ENCODE measurements around the gene SMCHD1.
"Not testable (repeated sequence)": the region's sequence is repeated elsewhere in the genome, so short reads cannot be mapped to it uniquely, and the experiment has no call there.

The SMCHD1 gene

GRCh38 chr18:2851771-2852170 lies 196.2 kb downstream of the SMCHD1 start:
- H3K27ac ChIP-seq (replicated peaks), result no peak overlapping the region

DNA sequence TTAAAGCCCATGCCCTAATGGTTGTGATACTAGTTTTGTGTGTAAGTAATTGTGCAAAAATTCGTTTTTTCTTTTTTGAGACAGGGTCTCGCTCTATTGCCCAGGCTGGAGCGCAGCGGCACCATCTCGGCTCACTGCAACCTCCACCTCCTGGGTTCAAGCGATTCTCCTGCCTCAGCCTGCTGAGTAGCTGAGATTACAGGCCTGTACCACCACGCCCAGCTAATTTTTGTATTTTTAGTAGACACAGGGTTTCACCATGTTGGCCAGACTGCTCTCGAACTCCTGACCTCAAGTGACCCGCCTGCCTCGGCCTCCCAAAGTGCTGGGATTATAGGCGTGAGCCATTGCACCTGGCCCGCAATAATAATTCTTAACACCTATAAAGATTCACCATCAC lies 196.9 kb downstream of the SMCHD1 start:
- DNase-seq (ENCODE audit: low read depth in 1 of 2, low spot score in 1 of 2); H3K27me3 ChIP-seq (ENCODE audit: insufficient read depth, poor library complexity, severe bottlenecking); H3K4me3 ChIP-seq (replicated peaks; ENCODE audit: insufficient read depth, low read length); H3K27ac ChIP-seq (replicated peaks): not testable (repeated sequence)

More at GRCh38 chr18:2851771-2852170, 196.2 kb downstream of the SMCHD1 start:
- TF ChIP-seq, protein P1, sequence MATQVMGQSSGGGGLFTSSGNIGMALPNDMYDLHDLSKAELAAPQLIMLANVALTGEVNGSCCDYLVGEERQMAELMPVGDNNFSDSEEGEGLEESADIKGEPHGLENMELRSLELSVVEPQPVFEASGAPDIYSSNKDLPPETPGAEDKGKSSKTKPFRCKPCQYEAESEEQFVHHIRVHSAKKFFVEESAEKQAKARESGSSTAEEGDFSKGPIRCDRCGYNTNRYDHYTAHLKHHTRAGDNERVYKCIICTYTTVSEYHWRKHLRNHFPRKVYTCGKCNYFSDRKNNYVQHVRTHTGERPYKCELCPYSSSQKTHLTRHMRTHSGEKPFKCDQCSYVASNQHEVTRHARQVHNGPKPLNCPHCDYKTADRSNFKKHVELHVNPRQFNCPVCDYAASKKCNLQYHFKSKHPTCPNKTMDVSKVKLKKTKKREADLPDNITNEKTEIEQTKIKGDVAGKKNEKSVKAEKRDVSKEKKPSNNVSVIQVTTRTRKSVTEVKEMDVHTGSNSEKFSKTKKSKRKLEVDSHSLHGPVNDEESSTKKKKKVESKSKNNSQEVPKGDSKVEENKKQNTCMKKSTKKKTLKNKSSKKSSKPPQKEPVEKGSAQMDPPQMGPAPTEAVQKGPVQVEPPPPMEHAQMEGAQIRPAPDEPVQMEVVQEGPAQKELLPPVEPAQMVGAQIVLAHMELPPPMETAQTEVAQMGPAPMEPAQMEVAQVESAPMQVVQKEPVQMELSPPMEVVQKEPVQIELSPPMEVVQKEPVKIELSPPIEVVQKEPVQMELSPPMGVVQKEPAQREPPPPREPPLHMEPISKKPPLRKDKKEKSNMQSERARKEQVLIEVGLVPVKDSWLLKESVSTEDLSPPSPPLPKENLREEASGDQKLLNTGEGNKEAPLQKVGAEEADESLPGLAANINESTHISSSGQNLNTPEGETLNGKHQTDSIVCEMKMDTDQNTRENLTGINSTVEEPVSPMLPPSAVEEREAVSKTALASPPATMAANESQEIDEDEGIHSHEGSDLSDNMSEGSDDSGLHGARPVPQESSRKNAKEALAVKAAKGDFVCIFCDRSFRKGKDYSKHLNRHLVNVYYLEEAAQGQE (IDR thresholded peaks at IDR 0.05; ENCODE audit: insufficient replicate concordance, low read depth), result no peak
- no peak for TF ChIP-seq GABPA (IDR thresholded peaks at IDR 0.05; ENCODE audit: low read depth)
- TF ChIP-seq POLR2AphosphoS5 (IDR thresholded peaks at IDR 0.05; ENCODE audit: low read depth), result no peak
- TF ChIP-seq, protein P2, sequence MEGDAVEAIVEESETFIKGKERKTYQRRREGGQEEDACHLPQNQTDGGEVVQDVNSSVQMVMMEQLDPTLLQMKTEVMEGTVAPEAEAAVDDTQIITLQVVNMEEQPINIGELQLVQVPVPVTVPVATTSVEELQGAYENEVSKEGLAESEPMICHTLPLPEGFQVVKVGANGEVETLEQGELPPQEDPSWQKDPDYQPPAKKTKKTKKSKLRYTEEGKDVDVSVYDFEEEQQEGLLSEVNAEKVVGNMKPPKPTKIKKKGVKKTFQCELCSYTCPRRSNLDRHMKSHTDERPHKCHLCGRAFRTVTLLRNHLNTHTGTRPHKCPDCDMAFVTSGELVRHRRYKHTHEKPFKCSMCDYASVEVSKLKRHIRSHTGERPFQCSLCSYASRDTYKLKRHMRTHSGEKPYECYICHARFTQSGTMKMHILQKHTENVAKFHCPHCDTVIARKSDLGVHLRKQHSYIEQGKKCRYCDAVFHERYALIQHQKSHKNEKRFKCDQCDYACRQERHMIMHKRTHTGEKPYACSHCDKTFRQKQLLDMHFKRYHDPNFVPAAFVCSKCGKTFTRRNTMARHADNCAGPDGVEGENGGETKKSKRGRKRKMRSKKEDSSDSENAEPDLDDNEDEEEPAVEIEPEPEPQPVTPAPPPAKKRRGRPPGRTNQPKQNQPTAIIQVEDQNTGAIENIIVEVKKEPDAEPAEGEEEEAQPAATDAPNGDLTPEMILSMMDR (IDR thresholded peaks at IDR 0.05; ENCODE audit: insufficient read depth, low read length), result no peak
- TF ChIP-seq SPI1 (IDR thresholded peaks at IDR 0.05; ENCODE audit: borderline replicate concordance, low read depth), result no peak
- no peak overlapping the region for H3K4me3 ChIP-seq (replicated peaks; ENCODE audit: insufficient read depth, low read length)
- peak in 1 of 2 experiments; percentile 38 for DNase-seq (ENCODE audit: low read depth in 1 of 2, low spot score in 1 of 2)
- H3K27me3 ChIP-seq (ENCODE audit: insufficient read depth, poor library complexity, severe bottlenecking), result no peaks in the 10 kb centered on the region

DNA sequence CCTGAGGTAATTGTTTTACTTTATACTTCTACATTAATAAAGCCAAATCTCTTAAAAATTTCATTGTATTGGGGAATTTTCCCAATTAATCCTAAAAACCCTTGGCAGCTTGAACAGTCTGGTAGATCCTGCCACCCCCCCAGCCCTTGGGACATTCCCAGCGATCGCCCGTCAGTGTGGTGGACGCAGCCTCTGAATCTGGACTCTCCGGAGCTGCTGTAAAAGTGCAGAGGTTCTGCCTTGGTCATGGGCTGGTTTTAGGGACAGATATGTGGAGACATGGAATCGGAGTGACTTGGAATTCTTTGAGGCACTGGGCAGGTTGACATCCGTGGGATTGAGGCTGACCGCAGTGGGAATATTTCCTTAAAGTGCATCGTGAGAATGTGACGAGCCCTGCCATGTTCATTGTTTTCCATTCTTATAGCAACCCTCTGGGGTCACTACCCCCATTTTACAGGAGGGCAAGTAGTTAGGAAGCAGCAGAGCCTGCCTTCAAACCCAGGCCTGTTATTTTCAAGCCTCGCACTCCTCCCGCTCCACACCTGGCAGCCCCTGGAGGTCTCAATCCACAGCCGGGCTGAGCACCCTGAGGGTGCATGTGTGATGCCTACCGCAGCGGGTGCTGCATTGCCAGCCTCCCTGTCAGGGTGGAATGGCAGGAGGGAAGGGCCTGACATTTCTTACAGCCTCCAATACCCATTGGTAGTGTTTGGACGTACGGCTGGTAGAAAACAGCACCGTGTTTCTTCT lies 197.8 kb downstream of the SMCHD1 start:
- no peak overlapping the region for H3K27ac ChIP-seq (replicated peaks)

More for the DNA sequence above, 197.8 kb downstream of the SMCHD1 start:
- Histone ChIP-seq H3K4me3 (replicated peaks; ENCODE audit: insufficient read depth, low read length) (no peak overlapping the region), H3K27me3 (ENCODE audit: insufficient read depth, poor library complexity, severe bottlenecking) (no peaks in the 10 kb centered on the region)
- TF ChIP-seq, protein P2 (IDR thresholded peaks at IDR 0.05; ENCODE audit: insufficient read depth, low read length), result no peak
- TF ChIP-seq SPI1 (IDR thresholded peaks at IDR 0.05; ENCODE audit: borderline replicate concordance, low read depth) (no peak), POLR2AphosphoS5 (IDR thresholded peaks at IDR 0.05; ENCODE audit: low read depth) (no peak), GABPA (IDR thresholded peaks at IDR 0.05; ENCODE audit: low read depth) (no peak)
- TF ChIP-seq, protein P1 (IDR thresholded peaks at IDR 0.05; ENCODE audit: insufficient replicate concordance, low read depth), result no peak
- DNase-seq (ENCODE audit: low read depth in 1 of 2, low spot score in 1 of 2), result no peak

All from HL-60 (cell line).